Measurements from ENCODE around the gene HTT.

HTT gene

DNA sequence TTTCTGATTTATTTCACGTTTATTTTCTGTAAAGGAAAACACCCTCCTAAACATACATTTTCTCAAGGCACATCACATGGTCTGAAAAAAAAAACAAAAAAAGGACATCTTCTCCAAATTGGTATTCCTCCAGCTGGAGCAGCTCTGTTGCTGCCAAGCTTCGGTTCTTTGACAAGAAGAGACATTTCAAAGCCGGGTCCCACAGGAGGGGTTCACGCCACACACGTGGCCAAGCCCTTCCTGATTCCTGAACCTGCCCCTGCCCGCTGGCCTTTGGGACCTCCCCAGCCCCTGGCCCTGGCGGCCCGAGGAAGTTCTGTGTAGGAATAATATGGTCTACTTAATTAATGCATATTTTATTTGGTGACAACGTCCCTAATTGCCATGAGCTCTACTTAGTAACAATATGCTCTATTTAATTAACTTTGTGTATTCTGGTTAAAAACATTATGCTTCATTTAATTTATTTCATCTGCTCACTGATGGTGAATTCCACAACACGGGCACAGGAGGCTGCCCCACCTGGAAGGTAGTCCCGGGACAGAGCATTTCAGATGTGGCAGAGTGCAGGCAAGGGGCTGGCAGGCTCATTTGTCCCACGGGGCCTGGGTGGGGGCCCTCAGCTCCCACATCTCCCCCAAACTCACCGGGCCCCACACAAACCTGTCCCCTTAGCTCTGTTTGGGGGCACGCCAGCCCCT, 212.9 kb downstream of the HTT start:
- no peak for DNase-seq (ENCODE audit: low read depth)
- TF ChIP-seq, protein P1, sequence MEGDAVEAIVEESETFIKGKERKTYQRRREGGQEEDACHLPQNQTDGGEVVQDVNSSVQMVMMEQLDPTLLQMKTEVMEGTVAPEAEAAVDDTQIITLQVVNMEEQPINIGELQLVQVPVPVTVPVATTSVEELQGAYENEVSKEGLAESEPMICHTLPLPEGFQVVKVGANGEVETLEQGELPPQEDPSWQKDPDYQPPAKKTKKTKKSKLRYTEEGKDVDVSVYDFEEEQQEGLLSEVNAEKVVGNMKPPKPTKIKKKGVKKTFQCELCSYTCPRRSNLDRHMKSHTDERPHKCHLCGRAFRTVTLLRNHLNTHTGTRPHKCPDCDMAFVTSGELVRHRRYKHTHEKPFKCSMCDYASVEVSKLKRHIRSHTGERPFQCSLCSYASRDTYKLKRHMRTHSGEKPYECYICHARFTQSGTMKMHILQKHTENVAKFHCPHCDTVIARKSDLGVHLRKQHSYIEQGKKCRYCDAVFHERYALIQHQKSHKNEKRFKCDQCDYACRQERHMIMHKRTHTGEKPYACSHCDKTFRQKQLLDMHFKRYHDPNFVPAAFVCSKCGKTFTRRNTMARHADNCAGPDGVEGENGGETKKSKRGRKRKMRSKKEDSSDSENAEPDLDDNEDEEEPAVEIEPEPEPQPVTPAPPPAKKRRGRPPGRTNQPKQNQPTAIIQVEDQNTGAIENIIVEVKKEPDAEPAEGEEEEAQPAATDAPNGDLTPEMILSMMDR (IDR thresholded peaks at IDR 0.05; ENCODE audit: insufficient read depth, low read depth, low read length, missing control alignments), result no peak
- H3K4me3 ChIP-seq (ENCODE audit: low read depth, low read length), result no peak overlapping the region

DNA sequence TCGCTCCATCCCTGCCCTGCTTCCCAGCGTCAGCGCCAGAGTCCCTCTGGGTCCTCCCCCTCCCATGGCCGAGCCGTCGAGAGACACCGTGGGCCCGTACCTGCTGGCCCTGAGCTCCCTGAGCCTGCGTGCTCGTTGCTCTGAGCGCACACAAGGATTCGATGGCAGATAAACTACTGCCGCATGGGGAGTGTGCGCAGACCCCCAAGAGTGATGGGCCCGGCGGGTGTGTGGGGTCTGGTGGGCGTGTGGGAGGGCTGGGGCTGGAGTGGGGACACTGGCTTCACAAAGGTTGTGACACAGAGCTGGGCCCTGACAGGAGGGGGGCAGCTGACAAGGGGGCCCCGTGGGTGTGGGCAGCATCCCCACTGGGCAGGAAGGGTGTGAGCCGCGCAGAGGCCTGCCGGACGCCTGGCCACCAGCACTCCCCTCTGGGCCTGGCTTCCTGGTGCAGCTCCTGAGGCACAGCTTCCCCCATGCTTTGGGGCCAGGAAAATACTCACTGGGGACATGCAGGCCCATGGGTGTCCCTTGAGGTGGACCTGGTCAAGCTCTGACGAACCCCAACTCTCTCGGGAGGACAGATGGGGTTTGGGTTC, 213.6 kb downstream of the HTT start:
- TF ChIP-seq, protein P1 (IDR thresholded peaks at IDR 0.05; ENCODE audit: insufficient read depth, low read depth, low read length, missing control alignments), result no peak
- no peak overlapping the region for H3K4me3 ChIP-seq (ENCODE audit: low read depth, low read length)
- no peak for DNase-seq (ENCODE audit: low read depth)

DNA sequence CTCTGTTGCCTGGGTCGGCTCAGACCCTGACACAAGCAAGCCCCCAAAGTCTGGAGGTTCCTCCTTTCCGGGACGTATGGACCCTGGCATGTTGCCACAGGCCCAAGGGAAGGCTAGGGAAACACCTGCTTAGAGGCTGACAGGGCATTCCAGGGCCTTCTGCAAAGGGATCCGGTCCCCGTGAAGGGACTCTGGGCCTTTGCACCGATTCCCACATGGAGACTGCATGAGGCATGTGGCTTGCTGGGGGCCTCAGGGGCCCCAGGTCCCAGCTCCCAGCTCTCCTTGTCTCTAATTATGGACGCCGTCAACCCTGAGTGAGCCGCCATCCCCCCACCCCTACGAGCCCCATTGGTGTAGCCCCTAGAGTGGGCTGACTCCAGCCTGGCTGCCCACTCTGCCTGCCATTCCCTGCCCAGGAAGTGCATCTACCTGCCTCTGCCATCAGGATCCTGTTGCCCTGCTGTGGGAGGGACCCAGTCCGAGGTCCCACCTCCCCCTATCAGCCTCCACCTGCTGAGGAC, 214.2 kb downstream of the HTT start:
- TF ChIP-seq, protein P1 (IDR thresholded peaks at IDR 0.05; ENCODE audit: insufficient read depth, low read depth, low read length, missing control alignments), result no peak
- no peak overlapping the region for H3K4me3 ChIP-seq (ENCODE audit: low read depth, low read length)
- DNase-seq (ENCODE audit: low read depth), result no peak

DNA sequence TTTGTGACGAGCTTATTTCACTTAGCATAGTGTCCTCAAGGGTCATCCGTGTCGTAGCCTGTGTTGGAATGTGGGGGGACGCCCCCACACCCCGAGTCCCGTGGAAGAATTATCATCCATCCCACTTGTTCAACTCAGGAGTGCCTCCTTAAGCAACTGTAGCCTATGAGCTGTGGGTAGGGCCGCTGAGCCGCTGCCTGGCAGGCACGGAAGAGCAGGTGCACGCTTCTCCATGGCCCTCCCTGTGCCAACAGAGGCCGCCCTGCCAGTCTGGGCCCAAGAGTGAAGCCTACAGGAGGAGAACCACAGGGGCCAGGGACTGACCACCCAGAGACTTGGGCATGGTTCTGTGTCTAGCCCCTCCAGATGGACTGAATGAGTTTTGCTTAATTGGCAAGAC, 216.0 kb downstream of the HTT start:
- DNase-seq (ENCODE audit: low read depth), result no peak
- no peak overlapping the region for H3K4me3 ChIP-seq (ENCODE audit: low read depth, low read length)
- TF ChIP-seq, protein P1 (IDR thresholded peaks at IDR 0.05; ENCODE audit: insufficient read depth, low read depth, low read length, missing control alignments), result no peak

DNA sequence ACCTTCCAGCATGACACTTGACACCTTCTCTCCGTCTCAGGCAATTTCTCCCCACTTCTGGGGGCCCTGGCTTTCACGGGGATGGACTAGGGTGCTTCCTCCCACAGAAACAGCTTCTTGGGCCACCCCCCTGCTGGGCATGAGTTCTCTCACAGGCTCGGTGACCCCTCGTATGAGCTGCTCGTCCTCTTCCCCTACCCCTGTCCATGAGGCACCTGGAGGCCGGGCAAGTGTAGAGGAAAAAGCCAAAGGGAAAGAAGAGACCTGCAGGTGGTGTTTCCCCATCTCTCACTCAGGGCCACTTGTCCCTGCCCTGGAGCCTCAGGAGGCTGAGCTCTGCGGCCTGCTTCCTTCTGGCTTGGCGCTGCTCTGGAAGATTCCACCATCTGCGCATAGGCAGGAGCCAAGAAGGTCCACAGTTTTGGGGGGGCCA, 216.4 kb downstream of the HTT start:
- H3K4me3 ChIP-seq (ENCODE audit: low read depth, low read length), result no peak overlapping the region
- DNase-seq (ENCODE audit: low read depth), result no peak
- TF ChIP-seq, protein P1 (IDR thresholded peaks at IDR 0.05; ENCODE audit: insufficient read depth, low read depth, low read length, missing control alignments), result no peak

DNA sequence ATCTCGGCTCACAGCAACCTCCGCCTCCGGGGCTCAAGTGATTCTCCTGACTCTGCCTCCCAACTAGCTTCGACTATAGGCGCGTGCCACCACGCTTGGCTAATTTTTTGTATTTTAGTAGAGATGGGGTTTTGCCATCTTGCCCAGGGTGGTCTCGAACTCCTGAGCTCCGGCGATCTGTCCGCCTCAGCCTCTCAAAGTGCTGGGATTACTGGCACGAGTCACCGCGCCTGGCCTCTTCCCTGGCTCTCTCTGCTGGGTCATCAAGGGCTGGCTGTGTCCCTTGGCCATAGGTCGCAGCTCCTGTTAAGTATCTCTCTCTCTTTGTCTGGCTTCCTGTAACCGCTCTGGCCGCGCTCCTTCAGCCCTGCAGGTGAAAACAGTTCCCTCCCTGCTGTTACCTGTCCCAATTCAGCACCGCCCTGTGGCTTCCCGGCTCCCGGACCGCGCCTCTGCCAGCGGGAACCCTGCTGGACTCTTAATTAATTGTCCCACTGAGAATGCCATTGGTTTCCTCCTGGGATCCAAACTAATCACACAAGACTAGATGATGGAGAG, 217.0 kb downstream of the HTT start:
- no peak for DNase-seq (ENCODE audit: low read depth)
- TF ChIP-seq, protein P1 (IDR thresholded peaks at IDR 0.05; ENCODE audit: insufficient read depth, low read depth, low read length, missing control alignments), result no peak
- peak overlapping the region; percentile 84 for H3K4me3 ChIP-seq (ENCODE audit: low read depth, low read length)
